OCI-LY3 (cell line): ENCODE results near the gene ZACN.

Experiments used
- H2AFZ ChIP-seq: fragments of 200-600, 300-600 bp; shearing (Covaris generic); 2 replicates; pipeline ENCODE4 v1.6.0; 2014; ENCODE audit warnings: antibody characterized with exemption, low read depth, low read length
- H3K27ac ChIP-seq: fragments of 200-600, 300-600 bp; sonication (generic); 2 replicates; pipeline ENCODE4 v1.5.1; 2014; ENCODE audit warnings: mild to moderate bottlenecking, low read length, moderate library complexity, mixed read lengths
- H3K27me3 ChIP-seq: fragments of 200-600, 300-600 bp; sonication (generic); 2 replicates; pipeline ENCODE4 v1.6.1; 2014; ENCODE audit warnings: low read depth, low read length, mixed read lengths
- H3K36me3 ChIP-seq: fragments of 200-600, 300-600 bp; sonication (generic); replicated peaks from 2 replicates; pipeline ENCODE3; 2014; ENCODE audit warnings: low read depth, low read length, mixed read lengths
- H3K4me1 ChIP-seq: fragments of 300-600, 200-600 bp; sonication (generic); 2 replicates; pipeline ENCODE4 v1.6.1; 2014; ENCODE audit warnings: low read length, mixed read lengths
- H3K4me2 ChIP-seq: fragments of 200-600, 300-600 bp; sonication (generic); 2 replicates; pipeline ENCODE4 v1.6.1; 2014; ENCODE audit warnings: low read length, mixed read lengths
- H3K4me3 ChIP-seq: fragments of 300-600, 200-600 bp; sonication (generic); 2 replicates; pipeline ENCODE4 v1.5.1; 2014; ENCODE audit warnings: antibody characterized with exemption, mild to moderate bottlenecking, low read length, moderate library complexity
- H3K79me2 ChIP-seq: fragments of 300-600, 200-600 bp; shearing (Covaris generic); 2 replicates; pipeline ENCODE4 v1.6.1; 2014; ENCODE audit warnings: mild to moderate bottlenecking, low read length, mixed read lengths
- H3K9ac ChIP-seq: fragments of 300-600, 200-600 bp; shearing (Covaris generic); 2 replicates; pipeline ENCODE4 v1.6.0; 2014; ENCODE audit warnings: mild to moderate bottlenecking, low read length, moderate library complexity
- H3K9me3 ChIP-seq: fragments of 200-600, 300-600 bp; shearing (Covaris generic); 2 replicates; pipeline ENCODE4 v1.6.1; 2014; ENCODE audit warnings: low read length, mixed read lengths; ENCODE audit not compliant: insufficient read depth
- H4K20me1 ChIP-seq: fragments of 200-600, 300-600 bp; sonication (generic); 2 replicates; pipeline ENCODE4 v1.6.1; 2016; ENCODE audit warnings: low read length, mixed read lengths; ENCODE audit not compliant: insufficient read depth
- CTCF ChIP-seq: fragments of 200-600, 300-600 bp; sonication (generic); IDR thresholded peaks from 2 replicates; pipeline ENCODE4 v1.5.1; 2014; ENCODE audit warnings: antibody characterized with exemption, low read length, low read depth
- EZH2phosphoT487 ChIP-seq: fragments of 200-600 bp; shearing (Covaris generic); IDR thresholded peaks from 2 replicates; pipeline ENCODE4 v1.6.1; 2018; ENCODE audit warnings: antibody characterized with exemption, mixed run types, low read depth

The ZACN gene

GRCh38 chr17:76111956-76112355 lies 33.0 kb downstream of the ZACN start:
- H3K79me2 ChIP-seq = no peaks in the 10 kb centered on the region

GRCh38 chr17:76115138-76115754 lies 36.3 kb downstream of the ZACN start:
- no peak overlapping the region for H3K9ac ChIP-seq
- no peaks in the 10 kb centered on the region for H3K79me2 ChIP-seq
- H3K4me2 ChIP-seq = no peak overlapping the region
- H3K36me3 ChIP-seq = no peaks in the 10 kb centered on the region
- H2AFZ ChIP-seq = no peak overlapping the region
- H3K4me3 ChIP-seq = no peak overlapping the region
- no peak for TF ChIP-seq EZH2phosphoT487
- no peak for TF ChIP-seq CTCF
- H3K27ac ChIP-seq = no peak overlapping the region
- H3K4me1 ChIP-seq = no peaks in the 10 kb centered on the region
- no peaks in the 10 kb centered on the region for H3K27me3 ChIP-seq
- no peaks in the 10 kb centered on the region for H3K9me3 ChIP-seq
- H4K20me1 ChIP-seq = no peaks in the 10 kb centered on the region

More at GRCh38 chr17:76111956-76112355, 33.0 kb downstream of the ZACN start:
- no peak overlapping the region for H3K27ac ChIP-seq
- no peaks in the 10 kb centered on the region for H3K36me3 ChIP-seq
- no peak overlapping the region for H2AFZ ChIP-seq
- no peak for TF ChIP-seq CTCF
- no peak for TF ChIP-seq EZH2phosphoT487
- no peak overlapping the region for H3K4me2 ChIP-seq
- H4K20me1 ChIP-seq = no peaks in the 10 kb centered on the region
- no peaks in the 10 kb centered on the region for H3K4me1 ChIP-seq
- no peaks in the 10 kb centered on the region for H3K9me3 ChIP-seq
- H3K27me3 ChIP-seq = no peaks in the 10 kb centered on the region
- H3K9ac ChIP-seq = no peak overlapping the region
- no peak overlapping the region for H3K4me3 ChIP-seq

GRCh38 chr17:76119409-76120371 lies 40.7 kb downstream of the ZACN start:
- Histone ChIP-seq H3K4me3 (no peak overlapping the region), H3K9ac (no peak overlapping the region), H3K79me2 (no peaks in the 10 kb centered on the region), H3K9me3 (no peaks in the 10 kb centered on the region), H3K4me1 (peaks cover 3% of the 10 kb centered on the region; the same call in 1 of the 2 replicates), H3K4me2 (no peak overlapping the region), H2AFZ (no peak overlapping the region), H4K20me1 (no peaks in the 10 kb centered on the region), H3K36me3 (no peaks in the 10 kb centered on the region), H3K27me3 (no peaks in the 10 kb centered on the region), H3K27ac (no peak overlapping the region)
- TF ChIP-seq CTCF (no peak), EZH2phosphoT487 (no peak)

GRCh38 chr17:76120658-76121008 lies 41.7 kb downstream of the ZACN start:
- H3K4me1 ChIP-seq = peaks cover 3% of the 10 kb centered on the region; the same call in 1 of the 2 replicates
- H3K9me3 ChIP-seq = no peaks in the 10 kb centered on the region
- H3K9ac ChIP-seq = no peak overlapping the region
- no peak overlapping the region for H3K27ac ChIP-seq
- H3K4me2 ChIP-seq = no peak overlapping the region
- no peaks in the 10 kb centered on the region for H3K79me2 ChIP-seq
- H3K4me3 ChIP-seq = no peak overlapping the region
- H3K36me3 ChIP-seq = no peaks in the 10 kb centered on the region
- no peak overlapping the region for H2AFZ ChIP-seq
- TF ChIP-seq EZH2phosphoT487 (no peak), CTCF (no peak)
- no peaks in the 10 kb centered on the region for H4K20me1 ChIP-seq
- H3K27me3 ChIP-seq = no peaks in the 10 kb centered on the region
